DOHH2 (cell line): Measurements from ENCODE around the gene B4GAT1.

Experiments used
- H3F3A ChIP-seq: fragments of 200-600 bp; sonication (generic), shearing (Covaris generic); 2 replicates; pipeline ENCODE4 v1.6.0; 2016; ENCODE audit warnings: antibody characterized with exemption, mild to moderate bottlenecking; ENCODE audit not compliant: control insufficient read depth, insufficient read depth
- H3K27ac ChIP-seq: fragments of 200-600 bp; sonication (generic); 2 replicates; pipeline ENCODE4 v1.5.1; 2014; ENCODE audit warnings: low read depth, mild to moderate bottlenecking, low read length, moderate library complexity
- H3K27me3 ChIP-seq: fragments of 200-600 bp; sonication (generic); 2 replicates; pipeline ENCODE4 v1.6.1; 2014; ENCODE audit warnings: mild to moderate bottlenecking, low read length, mixed read lengths; ENCODE audit not compliant: control insufficient read depth
- H3K36me3 ChIP-seq: fragments of 200-600 bp; sonication (generic); 2 replicates; pipeline ENCODE4 v1.6.1; 2014; ENCODE audit warnings: mild to moderate bottlenecking, low read length, moderate library complexity, mixed read lengths; ENCODE audit not compliant: control insufficient read depth
- H3K4me1 ChIP-seq: fragments of 200-600 bp; sonication (generic); 2 replicates; pipeline ENCODE4 v1.6.1; 2014; ENCODE audit warnings: mild to moderate bottlenecking, low read length, mixed read lengths; ENCODE audit not compliant: control insufficient read depth
- H3K4me2 ChIP-seq: fragments of 200-600 bp; sonication (generic); 2 replicates; pipeline ENCODE4 v1.6.0; 2014; ENCODE audit warnings: mild to moderate bottlenecking, low read length, moderate library complexity
- H3K4me3 ChIP-seq: fragments of 200-600 bp; sonication (generic); 2 replicates; pipeline ENCODE4 v1.5.1; 2014; ENCODE audit warnings: mild to moderate bottlenecking, low read length, mixed read lengths
- H3K79me2 ChIP-seq: fragments of 200-600 bp; sonication (generic); 2 replicates; pipeline ENCODE4 v1.6.1; 2014; ENCODE audit warnings: mild to moderate bottlenecking, low read length, mixed read lengths; ENCODE audit not compliant: control insufficient read depth
- H3K9me2 ChIP-seq: fragments of 200-600 bp; sonication (generic); replicated peaks from 2 replicates; pipeline ENCODE4 v1.6.1; 2014; ENCODE audit warnings: mild to moderate bottlenecking, low read length, mixed read lengths; ENCODE audit not compliant: control insufficient read depth
- H3K9me3 ChIP-seq: fragments of 200-600 bp; sonication (generic); 2 replicates; pipeline ENCODE4 v1.6.1; 2014; ENCODE audit warnings: antibody characterized with exemption, low read length, mixed read lengths; ENCODE audit not compliant: control insufficient read depth, insufficient read depth
- H4K20me1 ChIP-seq: fragments of 200-600 bp; sonication (generic); 2 replicates; pipeline ENCODE4 v1.6.0; 2014; ENCODE audit warnings: low read depth, mild to moderate bottlenecking, antibody characterized with exemption, low read length, moderate library complexity; ENCODE audit not compliant: control insufficient read depth, insufficient read depth
- CTCF ChIP-seq: fragments of 200-600 bp; sonication (generic); IDR thresholded peaks from one replicate; pipeline ENCODE4 v1.5.1; 2014; ENCODE audit warnings: antibody characterized with exemption, mild to moderate bottlenecking, low read depth, low read length; ENCODE audit not compliant: poor library complexity, severe bottlenecking
- EZH2phosphoT487 ChIP-seq: fragments of 200-600 bp; sonication (generic); IDR thresholded peaks from 2 replicates; pipeline ENCODE4 v1.6.1; 2017; ENCODE audit warnings: borderline replicate concordance, mild to moderate bottlenecking, antibody characterized with exemption, low read length, moderate library complexity, mixed read lengths

Gene B4GAT1

GRCh38 chr11:66363187-66363601 is 15.8 kb upstream of the B4GAT1 start:
- no peak overlapping the region for H3K4me3 ChIP-seq
- 0 out of 2 replicates have a peak, but pooled peaks cover 2% of the 10 kb centered on the region for H3F3A ChIP-seq
- H3K4me1 ChIP-seq: no peaks in the 10 kb centered on the region
- H3K27me3 ChIP-seq: no peaks in the 10 kb centered on the region
- no peaks in the 10 kb centered on the region for H3K79me2 ChIP-seq
- H3K27ac ChIP-seq: no peak overlapping the region
- H3K9me2 ChIP-seq: no peaks in the 10 kb centered on the region
- no peak for TF ChIP-seq CTCF
- no peak for TF ChIP-seq EZH2phosphoT487
- H3K36me3 ChIP-seq: peaks cover 52% of the 10 kb centered on the region
- H4K20me1 ChIP-seq: peaks cover 4% of the 10 kb centered on the region; the same call in 1 of the 2 replicates
- H3K4me2 ChIP-seq: no peak overlapping the region
- no peaks in the 10 kb centered on the region for H3K9me3 ChIP-seq

- Histone ChIP-seq H4K20me1 (peaks cover 4% of the 10 kb centered on the region; the same call in 1 of the 2 replicates), H3K9me3 (no peaks in the 10 kb centered on the region), H3F3A (peaks cover 2% of the 10 kb centered on the region; the same call in 1 of the 2 replicates)
Observed at GRCh38 chr11:66362481-66363147, 15.2 kb upstream of the B4GAT1 start.

GRCh38 chr11:66361502-66361941 is 14.1 kb upstream of the B4GAT1 start:
- H3K27me3 ChIP-seq: no peaks in the 10 kb centered on the region
- no peaks in the 10 kb centered on the region for H3K79me2 ChIP-seq
- no peaks in the 10 kb centered on the region for H3K4me1 ChIP-seq
- no peaks in the 10 kb centered on the region for H3K9me3 ChIP-seq
- TF ChIP-seq EZH2phosphoT487 (no peak), CTCF (no peak)
- peaks cover 2% of the 10 kb centered on the region; the same call in 1 of the 2 replicates for H3F3A ChIP-seq
- H3K27ac ChIP-seq: no peak overlapping the region
- H3K4me3 ChIP-seq: no peak overlapping the region
- no peaks in the 10 kb centered on the region for H3K9me2 ChIP-seq
- peaks cover 35% of the 10 kb centered on the region for H3K36me3 ChIP-seq
- peaks cover 4% of the 10 kb centered on the region; the same call in 1 of the 2 replicates for H4K20me1 ChIP-seq
- no peak overlapping the region for H3K4me2 ChIP-seq

More at GRCh38 chr11:66362481-66363147, 15.2 kb upstream of the B4GAT1 start:
- H3K27ac ChIP-seq: no peak overlapping the region
- TF ChIP-seq CTCF: no peak
- no peak for TF ChIP-seq EZH2phosphoT487
- H3K4me2 ChIP-seq: no peak overlapping the region
- H3K9me2 ChIP-seq: no peaks in the 10 kb centered on the region
- H3K27me3 ChIP-seq: no peaks in the 10 kb centered on the region
- H3K36me3 ChIP-seq: peaks cover 46% of the 10 kb centered on the region
- no peaks in the 10 kb centered on the region for H3K4me1 ChIP-seq
- no peak overlapping the region for H3K4me3 ChIP-seq
- no peaks in the 10 kb centered on the region for H3K79me2 ChIP-seq
